HS-27A (cell line): ENCODE measurements around the gene NHLH2.

Experiments used
- DNase-seq: peaks from one replicate; pipeline ENCODE4 v3.0.0-alpha.2; 2012; ENCODE audit warnings: low read depth, missing footprints

NHLH2 gene

DNA sequence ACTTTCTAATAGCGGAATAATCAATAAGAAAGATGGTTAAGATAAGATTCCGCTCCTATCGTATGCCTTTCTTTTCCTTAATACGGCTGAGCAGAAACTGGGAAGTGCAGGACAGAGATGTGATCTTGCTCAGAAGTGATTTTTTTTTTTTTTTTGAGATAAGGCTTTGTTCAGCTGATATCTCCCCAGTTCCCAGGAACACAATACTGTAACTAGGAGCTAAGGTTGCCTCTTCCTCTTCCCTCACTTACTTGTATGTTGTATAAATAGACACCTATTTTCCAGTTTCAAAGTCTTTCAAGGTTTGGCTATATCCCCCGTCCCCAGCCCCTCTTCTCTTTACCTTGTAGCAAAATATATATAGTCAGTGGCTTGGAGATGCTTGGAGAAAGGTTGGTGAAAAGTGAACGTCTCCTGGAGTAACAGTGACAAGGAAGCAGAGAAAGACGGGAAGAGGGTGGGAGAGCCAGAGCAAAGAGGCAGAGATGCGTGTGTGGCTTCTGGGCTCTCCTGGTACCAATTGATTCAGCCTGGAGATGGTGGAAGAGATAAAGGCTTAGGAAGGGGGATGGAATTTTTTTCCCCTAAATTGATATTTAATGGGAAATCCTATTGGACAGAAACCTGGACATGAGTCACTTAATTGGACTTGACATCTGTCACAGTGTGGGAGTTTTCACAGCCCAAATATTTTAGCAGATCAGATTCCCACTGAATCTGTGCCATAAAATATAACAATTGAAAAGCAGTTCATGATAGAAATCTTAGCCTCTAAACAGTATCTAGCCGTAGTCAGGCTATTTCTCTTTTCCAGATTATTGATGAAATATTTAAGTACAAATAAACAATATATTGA lies at the start of gene NHLH2:
Gene NHLH2 (minus strand): TSS at position 522 of the 856 bp plus-strand sequence. CDS start 2,754 bp downstream, outside the sequence.
- DNase-seq: no peak

DNA sequence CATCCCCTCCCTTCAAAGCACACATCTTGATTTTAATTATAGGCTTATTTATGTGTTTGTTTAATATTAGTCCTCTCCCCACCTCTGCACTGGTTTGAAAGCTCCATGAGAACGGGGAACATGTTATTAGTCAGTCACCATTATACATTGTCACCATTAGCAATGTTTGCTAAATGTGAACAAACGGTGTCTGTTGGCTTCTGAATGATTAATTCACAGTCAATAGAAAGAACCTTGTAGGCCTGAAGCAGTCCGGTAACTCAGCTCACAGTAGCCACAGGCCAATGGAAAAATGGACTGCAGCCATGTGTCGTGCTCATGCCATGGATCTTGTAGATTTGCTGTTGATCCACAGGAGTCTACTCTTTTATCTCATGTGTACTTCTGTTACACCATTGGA lies 49.7 kb upstream of the NHLH2 start:
- DNase-seq: no peak

DNA sequence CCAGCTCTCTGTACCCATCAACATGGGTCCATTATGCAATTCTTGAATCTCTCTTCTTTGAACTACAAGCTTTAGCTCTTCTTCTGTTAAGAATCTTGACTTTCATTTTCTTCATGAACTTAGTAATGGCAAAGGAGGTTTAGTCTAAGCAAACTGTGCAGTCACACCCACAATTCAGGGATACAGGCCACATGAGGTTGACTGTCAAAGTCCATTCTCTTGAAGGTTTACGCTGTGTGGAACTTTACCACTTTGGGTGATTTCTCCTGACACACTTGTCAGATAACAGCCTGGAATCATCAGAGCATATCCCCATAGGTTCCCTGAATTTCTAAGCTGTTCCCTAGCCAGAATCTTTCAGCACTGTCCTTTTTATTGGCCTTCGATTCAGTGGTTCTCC lies 48.0 kb upstream of the NHLH2 start:
- no peak for DNase-seq

DNA sequence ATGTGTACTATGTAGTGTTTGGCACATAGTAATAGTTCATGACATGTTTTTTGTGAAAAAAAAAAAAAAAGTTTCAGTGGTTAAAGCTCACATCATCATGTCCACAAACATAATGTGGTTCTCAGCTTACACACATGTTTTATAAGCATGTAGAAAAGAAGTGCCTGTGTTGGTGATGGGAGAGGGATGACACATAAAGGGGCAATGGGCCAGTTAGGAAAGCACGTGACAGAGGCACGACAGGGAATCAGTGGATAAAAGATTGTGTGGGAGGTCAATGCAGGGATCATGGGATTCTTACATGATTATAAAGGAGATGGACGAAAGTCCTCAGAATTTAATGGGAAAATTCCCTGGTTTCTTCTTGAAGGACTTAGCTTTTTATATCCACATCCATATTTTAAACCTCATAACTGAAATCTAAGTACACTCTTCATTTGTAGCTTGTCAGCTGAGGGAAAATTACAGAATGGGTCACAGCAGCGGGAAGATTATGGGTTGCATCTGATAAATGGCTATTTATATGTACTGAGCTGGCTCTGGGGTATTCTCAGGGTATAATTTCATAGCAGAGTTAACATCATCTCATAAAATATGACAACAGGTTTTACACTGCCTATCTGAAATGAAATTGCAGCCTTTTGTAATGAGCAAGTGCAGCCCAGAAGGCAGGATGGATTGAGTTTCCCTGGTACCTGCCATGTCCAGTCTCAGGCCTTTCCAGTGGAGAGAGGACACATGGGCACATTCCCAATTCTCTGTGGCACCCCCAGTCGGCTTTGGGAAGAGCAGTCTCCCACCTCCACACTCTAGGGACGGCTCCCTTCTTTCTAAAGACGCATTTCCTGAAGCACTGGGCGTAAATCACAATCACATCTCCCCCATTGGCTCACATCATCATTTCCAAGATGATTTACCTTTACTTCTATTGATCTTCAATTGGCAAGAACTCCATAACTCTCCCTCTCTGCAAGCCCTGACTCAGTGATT lies 42.3 kb upstream of the NHLH2 start:
- no peak for DNase-seq

DNA sequence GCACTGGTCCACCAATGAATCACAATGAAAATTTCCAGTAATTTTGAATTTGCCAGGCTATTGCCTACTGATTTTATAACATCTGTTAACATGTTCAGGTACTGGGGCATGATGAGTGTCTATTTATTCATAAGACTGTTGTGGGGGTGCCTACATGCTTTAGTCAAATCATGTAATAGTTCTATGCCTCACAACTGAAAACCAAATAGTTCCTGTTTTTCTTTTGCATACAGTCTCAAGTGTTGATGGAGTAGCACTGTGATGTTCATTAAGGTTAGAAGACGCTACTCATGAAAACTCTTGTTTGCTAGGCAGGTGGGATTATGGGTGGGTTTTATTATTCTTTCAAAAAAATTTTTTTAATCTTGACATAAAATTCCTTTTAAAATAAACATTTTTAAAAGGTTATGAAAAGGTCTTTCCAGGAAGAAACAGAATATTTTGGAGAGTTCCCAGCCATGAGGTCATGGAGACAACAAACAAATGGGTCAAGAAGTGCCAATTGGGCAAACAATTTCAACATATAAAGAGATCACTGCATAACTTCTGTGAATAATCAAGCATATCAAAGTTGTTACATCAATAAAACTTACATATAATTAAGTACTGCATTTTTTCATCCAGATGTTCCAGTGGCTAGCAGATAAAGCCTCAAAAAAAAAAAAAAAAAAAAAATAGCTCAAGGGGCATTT lies 40.2 kb upstream of the NHLH2 start:
- DNase-seq: no peak

DNA sequence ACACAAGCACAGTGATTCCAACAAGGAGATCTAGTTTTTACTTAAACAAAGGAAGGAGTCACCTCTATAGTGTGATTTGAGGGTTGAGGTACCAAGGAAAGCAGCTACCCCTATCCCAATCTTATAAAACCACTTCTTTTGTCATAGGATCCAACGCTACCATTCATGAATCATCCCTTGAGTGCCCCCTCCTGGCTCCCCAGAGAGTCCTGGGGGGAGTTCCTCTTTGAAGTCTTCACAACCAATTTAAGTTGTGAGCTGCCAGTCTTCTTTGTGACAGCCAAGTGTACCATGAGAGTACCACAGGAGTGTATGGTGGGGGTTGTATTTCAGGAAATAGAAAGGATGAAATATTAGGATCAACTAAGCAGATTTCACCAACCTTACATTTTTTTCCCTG lies 39.1 kb upstream of the NHLH2 start:
- no peak for DNase-seq

DNA sequence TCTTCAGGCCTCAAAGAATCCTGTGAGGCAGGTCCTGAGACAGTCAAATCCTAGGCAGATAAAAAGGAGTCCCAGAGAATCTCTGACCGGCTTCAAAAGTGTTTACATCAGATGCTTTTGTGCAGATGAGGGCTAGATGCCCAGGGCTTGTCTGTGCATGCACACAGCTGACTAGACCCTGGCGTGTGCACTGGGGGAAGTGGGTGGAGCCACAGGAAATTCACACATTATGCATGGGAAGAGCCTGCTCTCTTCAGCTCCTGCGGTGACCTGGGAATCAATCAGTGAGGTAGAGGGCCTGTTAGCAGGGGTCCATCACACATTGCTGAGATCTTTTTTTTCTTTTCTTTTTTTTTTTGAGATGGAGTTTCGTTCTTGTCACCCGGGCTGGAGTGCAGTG lies 36.6 kb upstream of the NHLH2 start:
- DNase-seq: no peak

DNA sequence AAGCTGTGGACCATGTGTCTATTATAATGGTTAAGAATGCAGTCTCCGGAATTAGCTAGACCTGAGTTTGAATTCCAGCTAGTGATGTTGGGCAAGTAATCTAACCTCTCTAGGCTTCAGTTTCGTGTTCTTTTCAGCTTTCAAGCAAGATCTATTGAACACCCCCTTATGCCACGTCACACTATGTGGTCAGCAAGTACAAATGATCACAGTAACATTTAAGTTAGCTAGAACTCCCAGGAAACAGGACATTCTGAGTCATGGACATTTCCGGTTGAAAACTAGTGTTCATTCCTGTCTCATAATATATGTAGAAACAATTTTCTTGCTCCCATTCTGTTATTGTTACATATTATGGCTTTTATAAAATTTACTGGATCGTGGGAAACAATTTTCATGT lies 34.0 kb upstream of the NHLH2 start:
- peak; percentile 26 for DNase-seq

DNA sequence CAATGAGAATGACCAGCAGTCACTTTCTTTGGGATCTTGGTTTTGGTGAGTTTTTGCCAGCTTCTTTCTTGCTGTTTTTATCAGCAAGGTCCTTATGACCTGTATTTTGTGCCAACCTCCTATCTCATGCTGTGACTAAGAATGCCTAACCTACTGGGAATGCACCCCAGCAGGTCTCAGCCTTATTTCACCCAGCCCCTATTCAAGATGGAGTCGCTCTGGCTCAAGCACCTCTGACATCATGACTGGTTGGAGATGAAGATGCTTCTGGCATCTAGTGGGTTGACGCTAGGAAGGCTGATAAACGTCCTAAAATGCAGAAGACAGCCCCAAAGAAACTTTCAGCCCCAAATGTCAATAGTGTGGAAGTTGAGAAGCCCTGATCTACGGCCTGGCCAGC lies 33.6 kb upstream of the NHLH2 start:
- no peak for DNase-seq

DNA sequence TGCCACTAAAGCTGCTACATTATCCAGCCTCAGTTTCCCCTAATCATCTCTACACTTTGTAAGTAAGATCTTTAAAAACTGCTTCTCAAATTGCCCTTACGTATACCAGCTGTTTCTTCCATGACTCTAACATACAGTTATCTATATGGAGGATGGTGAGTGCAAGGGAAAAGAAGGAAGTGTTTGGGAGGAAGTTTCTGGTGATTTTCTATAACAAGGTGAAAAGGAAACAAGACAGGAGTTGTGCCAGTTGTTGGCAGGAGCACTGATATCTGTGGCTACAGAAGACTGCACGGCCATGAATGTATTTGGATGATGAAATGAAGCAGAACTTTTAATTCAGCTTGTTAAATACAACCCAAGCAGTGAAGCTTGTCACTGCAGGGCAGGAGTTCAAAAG lies 32.3 kb upstream of the NHLH2 start:
- DNase-seq: no peak

DNA sequence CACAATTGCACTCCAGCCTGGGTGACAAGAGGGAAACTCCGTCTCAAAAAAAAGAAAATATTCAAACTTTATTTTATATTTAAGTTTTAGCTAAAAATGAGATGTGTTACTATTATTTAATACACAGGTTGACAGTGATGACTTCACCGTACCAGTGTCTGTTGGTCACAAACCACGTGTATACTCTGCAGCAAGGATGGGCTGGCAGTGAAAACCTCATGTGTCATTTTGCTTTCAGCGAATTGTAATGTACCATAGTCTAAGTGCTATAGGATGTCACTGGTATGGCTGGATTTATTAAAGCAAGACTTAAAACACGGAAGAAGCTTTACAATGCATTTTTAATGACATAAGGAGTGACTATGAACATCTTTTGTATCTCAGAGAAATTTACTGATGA lies 28.1 kb upstream of the NHLH2 start:
- no peak for DNase-seq

DNA sequence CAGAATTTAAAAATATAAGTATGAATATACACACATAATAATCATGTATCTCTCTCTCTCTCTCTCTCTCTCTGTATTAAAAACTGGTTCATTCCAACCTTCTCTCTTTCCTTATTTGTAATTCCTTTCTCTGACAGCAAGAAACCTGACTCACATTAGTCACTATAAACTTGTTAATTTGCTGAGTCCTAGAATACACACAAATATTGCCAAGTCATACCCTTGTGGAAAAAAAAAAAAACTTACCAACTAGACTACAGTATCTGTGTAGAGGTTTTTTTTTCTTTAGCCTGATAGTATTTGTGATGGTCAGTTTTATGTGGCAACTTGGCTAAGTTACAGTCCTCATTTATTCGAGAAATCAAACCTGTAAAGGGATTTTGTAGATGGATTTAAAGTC lies 26.3 kb upstream of the NHLH2 start:
- DNase-seq: no peak

DNA sequence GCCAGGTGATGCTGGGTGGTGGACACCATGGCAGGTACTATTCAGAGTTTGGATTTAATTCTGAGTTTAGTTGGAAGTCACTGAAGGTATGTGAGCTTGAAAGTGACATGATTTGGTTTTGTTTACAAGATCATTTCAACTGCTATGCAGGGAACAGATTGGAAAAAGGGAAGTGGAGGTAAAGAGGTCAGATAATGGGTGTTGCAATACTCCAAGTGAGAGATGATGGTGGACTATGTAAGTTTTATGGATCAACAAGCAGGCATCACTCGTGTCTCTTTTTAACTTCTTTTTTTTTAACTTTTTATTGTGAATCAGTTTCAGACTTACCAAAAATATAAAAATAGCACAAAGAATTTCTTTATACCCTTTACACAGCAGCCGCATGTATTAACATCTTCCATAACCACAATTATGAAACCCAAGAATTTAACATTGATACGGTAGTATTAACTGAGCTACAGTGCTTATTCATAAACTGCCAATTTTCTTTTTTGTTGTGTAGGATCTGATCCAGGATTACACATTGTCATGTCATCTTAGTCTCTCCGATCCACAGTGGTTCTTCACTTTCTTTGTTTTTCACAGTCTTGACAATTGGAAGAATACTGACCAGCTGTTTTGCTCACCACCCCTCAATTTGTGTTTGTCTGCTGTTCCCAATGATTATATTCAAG lies 24.9 kb upstream of the NHLH2 start:
- no peak for DNase-seq

DNA sequence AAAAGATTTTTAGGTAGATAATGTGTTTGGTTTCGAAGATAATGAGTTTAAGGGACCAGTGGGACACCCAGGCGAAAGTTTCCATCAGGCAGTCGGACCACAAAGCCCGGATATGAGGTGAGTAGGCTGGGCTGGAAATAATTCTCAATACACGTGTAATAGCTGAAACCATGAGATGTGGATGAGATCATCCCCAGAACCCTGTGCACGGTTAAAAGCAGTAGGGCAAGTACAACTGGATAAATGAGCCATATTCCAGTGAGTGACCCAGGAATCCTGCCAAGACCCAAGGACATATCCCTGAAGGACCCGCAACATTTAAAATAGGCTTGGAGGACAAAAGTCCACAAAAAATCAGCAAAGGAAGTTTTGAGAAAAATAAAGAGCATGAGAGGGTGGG lies 21.5 kb upstream of the NHLH2 start:
- no peak for DNase-seq

DNA sequence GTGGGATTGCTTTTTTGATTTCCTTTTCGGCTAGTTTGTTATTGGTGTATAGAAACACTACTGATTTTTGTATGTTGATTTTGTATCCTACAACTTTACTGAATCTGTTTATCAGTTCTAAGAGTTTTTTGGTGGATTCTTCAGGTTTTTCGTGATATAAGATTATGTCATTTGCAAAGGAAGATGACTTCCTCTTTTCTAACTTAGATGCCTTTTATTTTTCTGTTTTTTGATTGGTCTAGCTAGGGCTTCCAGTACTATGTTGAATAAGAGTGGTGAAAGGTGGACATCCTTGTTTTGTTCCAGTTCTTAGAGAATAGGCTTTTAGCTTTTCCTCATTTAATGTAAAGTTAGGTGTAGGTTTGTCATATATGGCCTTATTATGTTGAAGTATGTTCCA lies 13.1 kb upstream of the NHLH2 start:
- DNase-seq: no peak

DNA sequence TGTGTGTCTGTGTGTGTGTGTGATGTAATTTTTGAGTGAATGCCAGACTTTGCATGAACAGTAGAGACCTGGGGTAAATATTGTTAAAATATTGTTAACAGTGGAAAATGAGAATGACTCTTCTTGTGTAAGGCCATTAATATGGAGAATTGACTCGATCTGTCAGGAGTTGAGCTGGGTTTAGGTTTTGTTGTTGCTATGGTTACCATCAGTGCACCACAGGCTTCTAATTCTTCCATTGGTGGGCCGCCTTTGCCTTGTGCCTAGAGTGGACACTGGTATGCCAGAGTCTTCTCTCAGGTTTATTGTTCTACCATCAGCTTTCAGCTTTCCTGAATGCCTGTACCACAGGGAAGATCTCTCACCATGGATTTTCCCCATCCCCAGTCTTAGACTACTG lies 10.0 kb upstream of the NHLH2 start:
- DNase-seq: no peak

DNA sequence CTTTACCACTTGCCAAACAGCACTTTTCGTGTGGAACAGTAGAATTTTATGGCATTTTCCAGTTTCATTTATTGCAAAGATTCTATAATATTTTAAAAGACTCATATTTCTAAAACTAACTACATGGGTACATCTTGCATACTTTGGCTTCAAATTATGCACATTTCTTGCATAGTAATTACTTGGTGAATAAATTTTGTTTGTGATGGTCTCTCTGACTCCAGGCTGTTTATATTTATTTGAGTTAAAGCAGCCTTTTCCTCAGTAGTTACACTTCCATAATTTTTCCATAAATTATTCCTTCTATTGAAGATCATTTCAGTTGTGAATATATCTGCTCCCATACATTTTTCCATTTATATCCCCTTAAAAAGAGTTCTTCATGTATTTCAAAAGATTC lies 6.9 kb upstream of the NHLH2 start:
- no peak for DNase-seq

DNA sequence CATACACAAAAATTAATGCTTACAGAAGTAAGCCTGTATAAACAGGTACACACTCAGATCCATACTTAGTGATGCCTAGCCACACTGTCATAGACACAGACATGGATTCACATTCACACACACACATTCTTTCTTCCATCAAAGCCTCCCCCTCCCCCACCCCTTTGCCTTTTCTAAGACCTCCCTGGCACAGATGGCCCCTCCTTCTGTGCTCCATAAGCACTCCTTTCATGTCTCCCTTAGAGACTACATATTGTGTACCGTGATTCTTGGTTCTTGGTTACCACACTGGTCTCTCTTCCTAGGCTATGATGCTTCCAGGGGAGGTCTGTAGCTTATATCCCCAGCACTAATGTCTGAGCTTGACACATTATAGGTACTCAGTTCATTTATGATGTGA lies 2.0 kb upstream of the NHLH2 start:
- no peak for DNase-seq

DNA sequence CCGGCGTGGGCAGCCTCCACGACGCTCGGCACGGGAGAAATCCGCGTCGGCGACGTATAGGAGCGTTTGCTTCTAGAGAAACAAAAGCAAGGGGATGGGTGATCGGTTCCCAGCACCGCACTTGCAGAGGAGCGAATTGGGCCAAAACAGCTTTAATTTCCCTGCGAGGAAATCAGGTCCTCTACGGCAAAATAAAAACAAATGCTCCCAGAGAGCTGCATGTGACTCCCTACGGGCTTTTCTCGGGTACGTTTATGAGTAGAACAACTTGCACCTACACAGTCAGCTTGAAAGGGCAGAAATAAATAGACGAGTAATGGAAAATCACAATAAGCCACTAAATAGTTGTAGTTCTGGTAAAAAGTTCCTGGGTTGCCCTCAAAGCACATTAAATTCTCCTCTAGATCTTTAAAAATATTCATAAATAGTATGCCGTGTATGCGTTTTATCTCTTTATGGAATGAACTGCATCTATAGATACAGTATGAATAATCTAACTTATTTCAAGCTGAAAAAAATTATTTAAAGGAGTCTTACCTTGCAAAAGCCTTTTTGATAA lies 1.2 kb downstream of the NHLH2 start:
- DNase-seq: no peak

DNA sequence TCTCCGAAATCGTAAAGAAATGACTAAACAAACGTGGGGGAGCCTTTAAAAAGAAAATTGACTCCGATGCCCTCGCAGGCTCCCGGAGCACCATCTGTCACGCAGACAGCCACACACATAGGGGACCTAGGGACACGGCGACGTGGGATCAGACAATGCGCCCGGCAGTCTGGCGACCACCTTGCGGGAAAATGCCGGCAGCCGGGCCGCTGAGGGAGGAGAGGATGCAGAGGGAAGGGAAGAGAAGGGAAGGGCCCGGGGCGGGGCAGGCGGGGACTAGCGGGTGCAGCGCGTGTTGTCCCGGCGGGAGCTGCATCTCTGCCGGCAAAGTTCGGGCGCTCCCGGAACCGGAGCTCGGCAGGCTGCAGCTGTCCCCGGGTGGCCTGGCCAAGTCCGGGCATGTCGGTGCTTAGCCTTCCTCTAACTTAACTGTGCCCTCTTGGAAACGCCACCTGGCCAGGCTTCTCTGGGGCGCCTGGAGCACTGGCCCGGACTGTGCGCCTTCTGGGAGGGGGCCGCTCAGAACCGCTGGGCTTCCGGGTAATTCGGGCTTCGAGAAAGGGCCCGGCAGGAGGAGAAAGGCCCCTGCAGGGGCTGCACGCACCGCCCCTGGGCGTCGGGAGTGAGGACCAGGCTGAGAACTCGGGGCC lies 1.8 kb downstream of the NHLH2 start:
- DNase-seq: no peak

DNA sequence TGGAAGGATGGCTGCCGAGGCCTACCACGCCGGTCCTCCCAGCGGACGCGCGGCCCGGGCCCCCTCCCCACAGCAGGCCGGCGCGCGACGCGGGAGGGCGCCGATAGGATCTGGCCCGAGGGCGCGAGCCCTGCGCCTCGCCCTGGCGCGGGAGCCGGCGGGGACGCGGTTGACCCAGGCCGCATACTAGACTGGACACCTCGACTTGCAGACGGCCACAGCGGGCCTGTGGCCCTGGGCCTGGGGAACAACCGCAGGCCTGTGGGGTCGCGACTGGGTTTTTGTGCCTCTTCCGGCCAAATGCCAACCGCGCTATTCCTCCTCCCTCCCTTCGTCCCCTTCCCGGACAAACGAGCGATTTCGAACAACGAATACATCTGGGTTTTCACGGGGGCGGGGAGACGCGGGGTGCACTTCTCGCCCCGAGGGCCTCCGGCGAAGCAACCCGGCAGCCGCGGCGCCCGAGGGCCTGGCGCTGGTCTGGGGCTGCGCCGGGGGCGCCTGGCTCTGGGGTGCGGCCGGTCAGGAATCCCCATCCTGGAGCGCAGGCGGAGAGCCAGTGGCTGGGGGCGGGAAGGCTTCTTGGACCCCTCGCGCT lies 2.4 kb downstream of the NHLH2 start:
- DNase-seq: no peak
